Testis (tissue), 3 donors: ENCODE results near the gene FEM1A. TPM values are rescaled to one million over a fixed set of nuclear protein-coding genes. Genes with fewer than 3 reads are reported as not detected.

Experiments
- DNase-seq: peaks from one replicate; pipeline ENCODE4 v3.0.0-alpha.2; 2019
- H3K27ac ChIP-seq, 2 donors: fragments of 200-600 bp; sonication (generic); one replicate each; pipeline ENCODE4 v1.5.1; 2019
- H3K27me3 ChIP-seq: fragments of 200-600 bp; sonication (generic); one replicate; pipeline ENCODE4 v1.5.1; 2019
- H3K36me3 ChIP-seq: fragments of 200-600 bp; sonication (generic); one replicate; pipeline ENCODE4 v1.5.1; 2017; ENCODE audit warnings: low read depth; ENCODE audit errors: missing control alignments
- H3K4me1 ChIP-seq: fragments of 200-600 bp; sonication (generic); one replicate; pipeline ENCODE4 v1.5.1; 2019
- H3K4me3 ChIP-seq, 2 donors: fragments of 200-600 bp; sonication (generic); one replicate each; pipeline ENCODE4 v1.5.1; 2017 to 2019
- H3K9me3 ChIP-seq: fragments of 200-600 bp; sonication (generic); one replicate; pipeline ENCODE4 v1.5.1; 2017
- POLR2A ChIP-seq: fragments of 450-650 bp; IDR thresholded peaks from one replicate; pipeline ENCODE4 v1.6.1; 2017; ENCODE audit warnings: antibody characterized with exemption, mild to moderate bottlenecking, moderate library complexity
- WGBS, 2 donors: methylation state at CpG; one replicate each; pipeline ENCODE4 v1.1.5; 2018; 5-methylcytosine and 5-hydroxymethylcytosine counted together
- intact Hi-C: fragments of 100-400 bp; cut with DNase I; formaldehyde crosslinking; loops from one replicate; pipeline ENCODE4 v1.15.1; 2023; ENCODE audit warnings: low total_unique reads
- polyA plus RNA-seq: library from polyadenylated mRNA; stranded (reverse); fragments of 350-450 nt; fragmentation: Illumina TruSeq; extraction: RNeasy Lipid Tissue Mini Kit (QIAGEN cat#74804); gene quantifications from one replicate; pipeline ENCODE4 v1.2.3, GENCODE V29; 2014; ENCODE audit warnings: low read depth, low replicate concordance; ENCODE audit not compliant: insufficient read depth
- total RNA-seq, 2 donors: library from RNA; depleted of rRNA; stranded (reverse); fragments of >200 nt; gene quantifications; one replicate each; pipeline ENCODE4 v1.2.3, GENCODE V29; 2016
- TF ChIP-seq, protein P1 (sequence below), 3 experiments: fragments of 450-650 bp in 2 of 3; fragments of 200-600 bp in 1 of 3; sonication (generic) in 1 of 3; IDR thresholded peaks; one replicate each; pipeline ENCODE4 v1.5.1; 2016 to 2019; ENCODE audit warnings: antibody characterized with exemption in 3 of 3, mild to moderate bottlenecking in 2 of 3, moderate library complexity in 1 of 3

Gene FEM1A
- total and polyA plus RNA-seq, 3 donors from 2014 or later = 7.5 to 15.8 (median 14.3) TPM

DNA sequence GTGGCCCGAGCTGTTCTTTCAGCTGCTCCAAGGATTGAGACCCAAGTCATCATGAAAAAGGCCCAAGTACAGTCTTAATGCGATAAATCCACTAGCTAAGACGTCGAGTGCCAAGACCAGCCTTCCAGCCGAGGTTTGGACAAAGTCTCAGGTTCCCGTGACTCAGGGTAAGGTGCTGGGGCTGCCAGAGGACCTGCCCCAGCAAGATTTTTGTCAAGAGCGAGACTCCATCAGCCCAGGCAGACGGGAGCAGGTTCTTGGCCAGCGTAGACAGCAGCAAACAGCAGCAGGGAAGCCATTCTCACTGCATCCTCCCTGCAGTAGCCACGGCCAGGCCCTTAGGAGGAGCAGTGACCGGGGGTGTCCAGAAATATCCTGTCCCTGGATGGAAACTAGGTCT, 3.4 kb downstream of the FEM1A start:
- Histone ChIP-seq H3K4me3 (no peak overlapping the region), H3K36me3 (no peaks in the 10 kb centered on the region), H3K27ac (no peak overlapping the region), H3K27me3 (no peaks in the 10 kb centered on the region), H3K4me1 (peaks cover 8% of the 10 kb centered on the region), H3K9me3 (no peaks in the 10 kb centered on the region)
- DNase-seq = no peak
- TF ChIP-seq POLR2A = no peak
- TF ChIP-seq, protein P1, sequence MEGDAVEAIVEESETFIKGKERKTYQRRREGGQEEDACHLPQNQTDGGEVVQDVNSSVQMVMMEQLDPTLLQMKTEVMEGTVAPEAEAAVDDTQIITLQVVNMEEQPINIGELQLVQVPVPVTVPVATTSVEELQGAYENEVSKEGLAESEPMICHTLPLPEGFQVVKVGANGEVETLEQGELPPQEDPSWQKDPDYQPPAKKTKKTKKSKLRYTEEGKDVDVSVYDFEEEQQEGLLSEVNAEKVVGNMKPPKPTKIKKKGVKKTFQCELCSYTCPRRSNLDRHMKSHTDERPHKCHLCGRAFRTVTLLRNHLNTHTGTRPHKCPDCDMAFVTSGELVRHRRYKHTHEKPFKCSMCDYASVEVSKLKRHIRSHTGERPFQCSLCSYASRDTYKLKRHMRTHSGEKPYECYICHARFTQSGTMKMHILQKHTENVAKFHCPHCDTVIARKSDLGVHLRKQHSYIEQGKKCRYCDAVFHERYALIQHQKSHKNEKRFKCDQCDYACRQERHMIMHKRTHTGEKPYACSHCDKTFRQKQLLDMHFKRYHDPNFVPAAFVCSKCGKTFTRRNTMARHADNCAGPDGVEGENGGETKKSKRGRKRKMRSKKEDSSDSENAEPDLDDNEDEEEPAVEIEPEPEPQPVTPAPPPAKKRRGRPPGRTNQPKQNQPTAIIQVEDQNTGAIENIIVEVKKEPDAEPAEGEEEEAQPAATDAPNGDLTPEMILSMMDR (IDR thresholded peaks at IDR 0.05) = no peak
- intact Hi-C loops = no loop called here
- 80 to 92% methylated on average over 10 to 11 of the region's 11 CpGs for WGBS, 2 donors

DNA sequence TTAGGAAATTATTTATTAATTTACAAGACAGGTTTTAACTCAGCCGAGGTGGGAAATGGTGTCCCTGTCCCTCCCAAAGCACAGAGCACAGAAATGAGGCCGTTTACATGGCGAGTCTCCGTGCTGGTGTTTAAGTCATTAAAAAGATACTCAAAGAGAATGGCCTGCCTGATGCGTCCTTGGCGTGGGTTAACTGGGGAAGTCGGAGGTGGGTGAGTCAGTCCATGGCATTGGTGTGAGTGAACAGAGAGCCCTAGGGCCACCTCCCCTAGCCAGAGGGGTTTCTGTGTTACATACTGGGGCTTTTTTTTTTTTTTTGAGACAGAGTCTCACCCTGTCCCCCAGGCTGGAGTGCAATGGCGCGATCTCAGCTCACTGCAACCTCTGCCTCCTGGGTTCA, 3.9 kb downstream of the FEM1A start:
- Histone ChIP-seq H3K36me3 (no peaks in the 10 kb centered on the region), H3K27me3 (no peaks in the 10 kb centered on the region), H3K9me3 (no peaks in the 10 kb centered on the region), H3K4me3 (no peak overlapping the region), H3K27ac (no peak overlapping the region), H3K4me1 (peaks cover 8% of the 10 kb centered on the region)
- DNase-seq = no peak
- 86 to 88% methylated on average over 9 of the region's 9 CpGs for WGBS, 2 donors
- TF ChIP-seq, protein P1 (IDR thresholded peaks at IDR 0.05) = no peak
- TF ChIP-seq POLR2A = no peak
- intact Hi-C loops = no loop called here

DNA sequence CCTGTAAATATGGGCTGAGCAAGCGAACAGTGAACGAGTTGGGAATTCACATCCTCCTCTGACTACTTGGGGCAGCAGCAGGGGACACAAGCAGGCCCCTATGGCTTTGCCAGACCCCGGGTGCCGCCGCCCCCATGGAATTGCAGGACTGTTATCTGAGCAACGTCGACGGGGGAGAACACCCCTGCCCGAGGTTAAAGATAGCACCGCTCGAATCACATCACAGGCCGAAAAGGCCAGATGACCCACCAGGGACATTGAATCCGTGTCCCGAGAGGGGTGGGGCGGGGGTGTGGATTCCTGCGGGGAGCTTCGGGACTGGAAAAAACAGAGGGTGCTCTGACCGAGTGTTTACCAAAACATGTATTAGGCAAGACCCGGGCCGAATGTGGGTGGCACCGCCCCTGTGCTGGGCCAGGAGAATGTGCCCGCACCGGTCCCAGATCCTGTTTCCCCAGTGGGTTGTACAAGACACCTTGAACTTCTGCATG, 9.1 kb downstream of the FEM1A start:
- Histone ChIP-seq H3K27ac (no peak overlapping the region), H3K27me3 (no peaks in the 10 kb centered on the region), H3K9me3 (no peaks in the 10 kb centered on the region), H3K4me3 (no peak overlapping the region), H3K36me3 (no peaks in the 10 kb centered on the region), H3K4me1 (no peaks in the 10 kb centered on the region)
- intact Hi-C loops = no loop called here
- no peak for TF ChIP-seq POLR2A
- TF ChIP-seq, protein P1 (IDR thresholded peaks at IDR 0.05) = no peak
- DNase-seq = no peak
- 65 to 66% methylated on average over 16 to 23 of the region's 23 CpGs for WGBS, 2 donors

DNA sequence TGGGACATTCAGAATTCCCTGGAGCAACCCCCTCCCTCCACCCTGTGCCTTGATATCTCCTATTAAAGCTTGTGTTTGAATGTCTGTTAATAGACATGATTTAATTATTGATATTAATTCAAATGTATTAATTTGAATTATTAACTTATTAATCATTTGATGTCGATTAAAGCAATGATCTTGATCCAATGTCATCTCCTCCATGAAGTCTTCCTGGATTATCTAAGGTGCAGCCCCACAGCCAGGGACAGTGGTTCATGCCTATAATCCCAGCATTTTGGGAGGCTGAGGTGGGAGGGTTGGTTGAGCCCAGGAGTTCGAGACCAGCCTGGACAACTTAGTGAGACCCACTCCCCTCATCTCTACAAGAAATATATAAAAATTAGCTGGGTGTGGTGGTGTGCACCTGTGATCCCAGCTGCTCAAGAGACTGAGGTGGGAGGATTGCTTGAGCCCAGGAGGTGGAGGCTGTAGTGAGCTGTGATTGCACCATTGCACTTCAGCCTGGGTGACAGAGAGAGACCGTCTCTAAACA, 9.6 kb downstream of the FEM1A start:
- Histone ChIP-seq H3K9me3 (no peaks in the 10 kb centered on the region), H3K27me3 (no peaks in the 10 kb centered on the region), H3K27ac (no peak overlapping the region), H3K4me1 (no peaks in the 10 kb centered on the region), H3K36me3 (no peaks in the 10 kb centered on the region), H3K4me3 (no peak overlapping the region)
- intact Hi-C loops = no loop called here
- WGBS, 2 donors = 84 to 92% methylated on average over 3 of the region's 3 CpGs
- no peak for DNase-seq
- TF ChIP-seq, protein P1 (IDR thresholded peaks at IDR 0.05) = no peak
- no peak for TF ChIP-seq POLR2A

DNA sequence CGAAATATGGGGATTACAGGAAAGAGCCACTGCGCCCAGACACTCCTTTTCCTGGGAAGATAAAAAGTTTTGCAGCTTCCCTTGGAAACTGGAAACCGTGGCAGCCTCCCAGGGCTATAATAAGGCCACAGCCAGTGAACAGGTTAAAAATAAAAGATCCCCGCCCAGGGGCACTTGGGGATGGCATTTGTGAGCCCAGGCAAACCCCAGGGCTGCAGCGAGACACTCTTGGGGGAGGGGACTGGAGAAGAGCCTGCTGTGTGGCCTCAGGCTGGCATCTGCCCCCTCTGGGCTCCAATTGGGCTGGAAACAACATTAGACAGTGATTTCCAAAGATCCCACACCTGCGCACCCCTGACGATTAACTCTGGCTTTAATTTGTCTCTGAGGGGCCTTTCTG, 11.2 kb downstream of the FEM1A start:
- Histone ChIP-seq H3K27ac (no peak overlapping the region), H3K4me3 (no peak overlapping the region), H3K36me3 (no peaks in the 10 kb centered on the region), H3K27me3 (no peaks in the 10 kb centered on the region), H3K4me1 (no peaks in the 10 kb centered on the region), H3K9me3 (no peaks in the 10 kb centered on the region)
- TF ChIP-seq POLR2A = no peak
- TF ChIP-seq, protein P1 (IDR thresholded peaks at IDR 0.05) = no peak
- DNase-seq = no peak
- 79 to 86% methylated on average over 7 of the region's 7 CpGs for WGBS, 2 donors
- intact Hi-C loops = no loop called here
